Natural killer cell (primary cell): ENCODE data around the gene FXYD7. TPM values are rescaled to one million over a fixed set of nuclear protein-coding genes. Genes with fewer than 3 reads are reported as not detected.

ENCODE experiments used
- ATAC-seq, 3 donors: fragments of 150-1000 bp in 2 of 3; fragments of 200-7000 bp in 1 of 3; cut with Tn5 transposase; 1 replicate in 1 of 3; 2 replicates in 2 of 3; pipeline ENCODE4 v1.10.0; 2021; ENCODE audit warnings: mild to moderate bottlenecking in 2 of 3, moderate library complexity in 2 of 3
- DNase-seq, 2 donors: peaks; one replicate each; pipeline versions ENCODE4 v3.0.0 to v3.0.0-alpha.2; 2013 to 2021; ENCODE audit warnings: mixed read lengths in 1 of 2
- H3K27ac ChIP-seq: one replicate; pipeline ENCODE4 v1.5.1; 2013; ENCODE audit warnings: mild to moderate bottlenecking, low read length
- H3K27me3 ChIP-seq: one replicate; pipeline ENCODE4 v1.6.1; 2013; ENCODE audit warnings: low read length; ENCODE audit not compliant: control insufficient read depth, insufficient read depth
- H3K36me3 ChIP-seq: one replicate; pipeline ENCODE4 v1.6.1; 2013; ENCODE audit warnings: low read length; ENCODE audit not compliant: control insufficient read depth, insufficient read depth
- H3K4me1 ChIP-seq: one replicate; pipeline ENCODE4 v1.6.1; 2013; ENCODE audit warnings: low read length; ENCODE audit not compliant: control insufficient read depth, insufficient read depth
- H3K4me3 ChIP-seq: one replicate; pipeline ENCODE4 v1.5.1; 2013; ENCODE audit warnings: low read length
- H3K9me3 ChIP-seq: one replicate; pipeline ENCODE4 v1.6.1; 2013; ENCODE audit warnings: low read length; ENCODE audit not compliant: control insufficient read depth, insufficient read depth
- H3K27ac Mint-ChIP-seq, 2 donors: one replicate each; pipeline ENCODE4 v1.8.0; 2022; ENCODE audit warnings: mild to moderate bottlenecking in 2 of 2, mixed read lengths in 2 of 2, moderate library complexity in 1 of 2
- H3K27me3 Mint-ChIP-seq, 2 donors: one replicate each; pipeline ENCODE4 v1.8.0; 2022; ENCODE audit warnings: low read depth in 2 of 2, mixed read lengths in 2 of 2
- H3K36me3 Mint-ChIP-seq: one replicate; pipeline ENCODE4 v1.8.0; 2022; ENCODE audit warnings: mixed read lengths
- H3K4me1 Mint-ChIP-seq, 2 donors: one replicate each; pipeline ENCODE4 v1.8.0; 2022; ENCODE audit warnings: mixed read lengths in 2 of 2
- H3K4me3 Mint-ChIP-seq: one replicate; pipeline ENCODE4 v1.8.0; 2022; ENCODE audit warnings: mild to moderate bottlenecking, moderate library complexity, mixed read lengths
- H3K9me3 Mint-ChIP-seq, 2 donors: one replicate each; pipeline ENCODE4 v1.8.0; 2022; ENCODE audit warnings: mixed read lengths in 2 of 2
- CTCF ChIP-seq: fragments of 200-600 bp; IDR thresholded peaks from one replicate; pipeline ENCODE4 v1.8.0; 2022; ENCODE audit warnings: antibody characterized with exemption
- WGBS: methylation state at CpG from one replicate; pipeline ENCODE4 v1.1.7; 2013; ENCODE audit warnings: missing lambda C conversion rate; ENCODE audit not compliant: insufficient coverage; 5-methylcytosine and 5-hydroxymethylcytosine counted together
- intact Hi-C: fragments of 100-400 bp; cut with micrococcal nuclease; formaldehyde crosslinking; loops from one replicate; pipeline ENCODE4 v1.14.2; 2022
- total RNA-seq, 4 donors: library from RNA; stranded (reverse); fragments of 120-200 nt in 1 of 4; gene quantifications; one replicate each; pipeline versions ENCODE4 v1.2.3 to v1.2.4, GENCODE V29; 2013 to 2022

The FXYD7 gene
- total RNA-seq, 3 donors from 2014 or later (not counting 1 experiment from before 2014, with no cell fraction given) = 4.0 to 5.4 (median 4.9) TPM

DNA sequence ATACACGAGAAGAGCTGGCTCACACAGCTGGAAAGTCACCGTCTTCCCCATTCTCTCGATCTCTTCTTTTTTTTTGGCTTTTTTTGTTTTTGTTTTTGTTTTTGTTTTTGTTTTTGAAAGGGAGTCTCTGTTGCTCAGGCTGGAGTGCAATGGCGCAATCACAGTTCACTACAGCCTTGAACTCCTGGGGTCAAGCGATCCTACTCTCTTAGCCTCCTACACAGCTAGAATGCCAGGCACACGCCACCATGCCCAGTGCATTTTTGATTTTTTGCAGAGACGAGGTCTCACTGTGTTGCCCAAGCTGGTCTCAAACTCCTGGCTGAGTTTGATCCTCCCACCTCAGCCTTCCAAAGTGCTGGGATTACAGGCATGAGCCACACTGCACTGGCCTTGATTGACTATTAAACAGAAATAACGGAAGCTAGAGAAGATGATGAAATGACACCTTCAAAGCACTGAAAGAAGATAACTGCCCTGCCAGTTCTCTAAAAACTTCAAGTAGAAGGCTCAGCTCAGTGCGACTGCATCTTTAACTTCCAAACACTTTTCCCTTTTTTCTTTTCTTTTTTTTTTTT, 23.4 kb upstream of the FXYD7 start:
- Histone ChIP-seq H3K4me3 (no peak overlapping the region), H3K9me3 (no peaks in the 10 kb centered on the region), H3K27ac (no peak overlapping the region), H3K36me3 (no peaks in the 10 kb centered on the region), H3K27me3 (peaks cover 3% of the 10 kb centered on the region), H3K4me1 (peaks cover 10% of the 10 kb centered on the region)
- WGBS = 90% methylated on average over 7 of the region's 9 CpGs
- DNase-seq (no peak), ATAC-seq (no peak)
- no peak for TF ChIP-seq CTCF
- intact Hi-C loops = no loop called here
- Mint-ChIP-seq H3K27ac (no peak overlapping the region), H3K4me1 (peaks cover 11 to 13% of the 10 kb centered on the region in 2 donors), H3K36me3 (no peaks in the 10 kb centered on the region), H3K9me3 (no peaks in the 10 kb centered on the region), H3K27me3 (peaks cover 0 to 5% of the 10 kb centered on the region in 2 donors), H3K4me3 (no peak overlapping the region)

DNA sequence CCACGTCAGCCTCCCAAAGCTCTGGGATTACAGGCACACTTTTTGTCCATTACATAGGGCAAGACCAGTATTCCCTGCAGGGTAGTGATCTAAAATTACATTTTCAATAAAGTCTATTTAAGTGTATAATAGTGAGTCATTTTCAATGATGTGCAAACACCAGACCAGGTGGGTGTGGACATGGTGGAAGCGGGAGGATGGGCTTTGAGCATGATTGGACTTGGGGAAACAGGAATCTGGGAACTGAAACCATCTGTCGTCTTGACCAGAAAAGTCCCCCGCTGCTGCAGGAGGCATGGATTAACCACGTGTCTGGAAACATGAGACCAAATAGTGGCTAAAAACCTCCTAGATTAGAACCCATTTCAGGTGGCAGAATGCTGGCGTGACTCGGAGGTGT, 22.6 kb upstream of the FXYD7 start:
- Mint-ChIP-seq H3K27me3 (peaks cover 0 to 5% of the 10 kb centered on the region in 2 donors), H3K4me3 (no peak overlapping the region), H3K9me3 (no peaks in the 10 kb centered on the region), H3K4me1 (peaks cover 14% of the 10 kb centered on the region in 2 donors), H3K36me3 (no peaks in the 10 kb centered on the region), H3K27ac (no peak overlapping the region)
- Histone ChIP-seq H3K4me3 (no peak overlapping the region), H3K27ac (no peak overlapping the region), H3K9me3 (no peaks in the 10 kb centered on the region), H3K27me3 (no peaks in the 10 kb centered on the region), H3K36me3 (no peaks in the 10 kb centered on the region), H3K4me1 (peaks cover 11% of the 10 kb centered on the region)
- ATAC-seq = no peak
- no peak for DNase-seq
- WGBS = 69% methylated on average over 7 of the region's 7 CpGs
- no peak for TF ChIP-seq CTCF
- intact Hi-C loops = no loop called here

DNA sequence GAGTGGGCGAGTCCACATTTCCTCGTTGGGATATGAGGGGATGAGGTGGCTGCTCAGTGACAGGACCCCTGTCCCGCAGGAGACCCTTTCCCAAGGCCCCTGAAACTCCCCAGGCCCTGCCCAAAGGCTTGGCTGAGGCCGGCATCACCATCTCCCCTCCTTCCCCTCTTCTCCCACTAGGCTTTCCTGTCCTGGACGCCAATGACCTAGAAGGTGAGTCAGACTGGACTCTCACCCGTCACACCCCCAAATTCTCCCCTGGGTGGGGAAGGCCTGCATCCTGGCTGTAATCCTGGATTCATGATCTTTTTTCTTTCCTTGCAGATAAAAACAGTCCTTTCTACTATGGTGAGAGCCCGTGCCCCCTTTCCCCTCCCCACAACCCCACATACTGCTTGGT, 22.2 kb upstream of the FXYD7 start:
- no peak for TF ChIP-seq CTCF
- Histone ChIP-seq H3K4me3 (no peak overlapping the region), H3K4me1 (peaks cover 11% of the 10 kb centered on the region), H3K9me3 (no peaks in the 10 kb centered on the region), H3K27ac (no peak overlapping the region), H3K27me3 (no peaks in the 10 kb centered on the region), H3K36me3 (no peaks in the 10 kb centered on the region)
- Mint-ChIP-seq H3K4me1 (peaks cover 14 to 18% of the 10 kb centered on the region in 2 donors), H3K27ac (no peak overlapping the region), H3K27me3 (peaks cover 0 to 5% of the 10 kb centered on the region in 2 donors), H3K9me3 (no peaks in the 10 kb centered on the region), H3K4me3 (no peak overlapping the region), H3K36me3 (no peaks in the 10 kb centered on the region)
- ATAC-seq (no peak), DNase-seq (no peak)
- 86% methylated on average over 7 of the region's 7 CpGs for WGBS
- intact Hi-C loops = no loop called here
